ENCODE results near the gene KRTAP10-10. TPM values are rescaled to one million over a fixed set of nuclear protein-coding genes. Genes with fewer than 3 reads are reported as not detected.

Gene KRTAP10-10
- total RNA-seq, 1 donor from 2014 or later, result not detected

DNA sequence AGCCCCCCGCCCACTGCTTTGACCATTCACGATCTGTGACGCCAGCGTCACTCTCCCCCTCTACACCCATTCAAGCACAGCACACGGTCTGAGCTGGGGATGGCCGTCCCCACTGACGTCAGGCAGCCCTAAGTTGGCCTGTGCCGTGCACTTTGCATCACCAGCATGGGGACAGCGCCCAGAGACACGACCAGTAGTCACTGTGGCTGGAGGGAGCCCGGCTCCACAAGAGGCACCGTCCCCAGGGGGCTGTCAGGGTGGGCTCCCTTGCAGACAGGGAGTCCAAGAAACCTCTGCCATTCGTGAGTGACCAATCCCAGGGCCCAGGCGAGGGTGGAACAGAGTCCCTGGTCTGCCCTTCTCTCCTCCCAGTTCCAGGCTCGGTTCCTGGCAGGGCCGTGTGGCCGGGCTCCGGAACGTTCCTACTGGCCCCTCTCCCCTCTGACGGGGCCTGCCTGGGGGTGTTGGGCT lies 23.0 kb upstream of the KRTAP10-10 start:
- Histone ChIP-seq H3K4me1 (ENCODE audit: insufficient read depth, low read length) (no peaks in the 10 kb centered on the region), H3K27me3 (ENCODE audit: insufficient read depth, low read length) (no peaks in the 10 kb centered on the region), H3K36me3 (ENCODE audit: insufficient read depth, low read length) (no peaks in the 10 kb centered on the region), H3K9me3 (ENCODE audit: insufficient read depth, low read depth, low read length) (peaks cover 9% of the 10 kb centered on the region), H3K79me2 (ENCODE audit: insufficient read depth, low read length) (no peaks in the 10 kb centered on the region), H3K4me3 (ENCODE audit: insufficient read depth, low read depth, low read length) (no peak overlapping the region), H3K4me2 (ENCODE audit: low read length) (no peak overlapping the region), H2AFZ (ENCODE audit: low read depth, low read length) (no peak overlapping the region), H3K9ac (ENCODE audit: low read length) (no peak overlapping the region), H3K27ac (ENCODE audit: low read depth, low read length) (no peak overlapping the region), H4K20me1 (ENCODE audit: insufficient read depth, low read length) (no peaks in the 10 kb centered on the region)
- no peak for DNase-seq (ENCODE audit: low read depth)
- no peak for TF ChIP-seq EZH2 (IDR thresholded peaks at IDR 0.05; ENCODE audit: insufficient read depth, low read length)
- TF ChIP-seq, protein P1, sequence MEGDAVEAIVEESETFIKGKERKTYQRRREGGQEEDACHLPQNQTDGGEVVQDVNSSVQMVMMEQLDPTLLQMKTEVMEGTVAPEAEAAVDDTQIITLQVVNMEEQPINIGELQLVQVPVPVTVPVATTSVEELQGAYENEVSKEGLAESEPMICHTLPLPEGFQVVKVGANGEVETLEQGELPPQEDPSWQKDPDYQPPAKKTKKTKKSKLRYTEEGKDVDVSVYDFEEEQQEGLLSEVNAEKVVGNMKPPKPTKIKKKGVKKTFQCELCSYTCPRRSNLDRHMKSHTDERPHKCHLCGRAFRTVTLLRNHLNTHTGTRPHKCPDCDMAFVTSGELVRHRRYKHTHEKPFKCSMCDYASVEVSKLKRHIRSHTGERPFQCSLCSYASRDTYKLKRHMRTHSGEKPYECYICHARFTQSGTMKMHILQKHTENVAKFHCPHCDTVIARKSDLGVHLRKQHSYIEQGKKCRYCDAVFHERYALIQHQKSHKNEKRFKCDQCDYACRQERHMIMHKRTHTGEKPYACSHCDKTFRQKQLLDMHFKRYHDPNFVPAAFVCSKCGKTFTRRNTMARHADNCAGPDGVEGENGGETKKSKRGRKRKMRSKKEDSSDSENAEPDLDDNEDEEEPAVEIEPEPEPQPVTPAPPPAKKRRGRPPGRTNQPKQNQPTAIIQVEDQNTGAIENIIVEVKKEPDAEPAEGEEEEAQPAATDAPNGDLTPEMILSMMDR (IDR thresholded peaks at IDR 0.05; ENCODE audit: insufficient read depth, low read depth, low read length), result no peak
- no peak for FAIRE-seq
- H3K36me3 Mint-ChIP-seq (ENCODE audit: low read depth, unreplicated experiment), result peaks cover 2% of the 10 kb centered on the region
- peaks cover 19% of the 10 kb centered on the region for H3K27me3 Mint-ChIP-seq (ENCODE audit: low read depth, unreplicated experiment)
- peaks cover 33% of the 10 kb centered on the region for H3K9me3 Mint-ChIP-seq (ENCODE audit: unreplicated experiment)
- H3K27ac Mint-ChIP-seq (ENCODE audit: unreplicated experiment), result no peak overlapping the region
- H3K4me3 Mint-ChIP-seq (ENCODE audit: unreplicated experiment), result no peak overlapping the region
- H3K4me1 Mint-ChIP-seq (ENCODE audit: low read depth, unreplicated experiment), result no peaks in the 10 kb centered on the region

GRCh38 chr21:44614961-44615391 lies 22.2 kb upstream of the KRTAP10-10 start:
- Histone ChIP-seq H3K79me2 (ENCODE audit: insufficient read depth, low read length) (no peaks in the 10 kb centered on the region), H3K9me3 (ENCODE audit: insufficient read depth, low read depth, low read length) (peaks cover 9% of the 10 kb centered on the region), H4K20me1 (ENCODE audit: insufficient read depth, low read length) (no peaks in the 10 kb centered on the region), H3K4me1 (ENCODE audit: insufficient read depth, low read length) (no peaks in the 10 kb centered on the region), H3K4me3 (ENCODE audit: insufficient read depth, low read depth, low read length) (no peak overlapping the region), H3K27me3 (ENCODE audit: insufficient read depth, low read length) (no peaks in the 10 kb centered on the region), H3K27ac (ENCODE audit: low read depth, low read length) (no peak overlapping the region), H3K9ac (ENCODE audit: low read length) (no peak overlapping the region), H2AFZ (ENCODE audit: low read depth, low read length) (no peak overlapping the region), H3K4me2 (ENCODE audit: low read length) (no peak overlapping the region), H3K36me3 (ENCODE audit: insufficient read depth, low read length) (no peaks in the 10 kb centered on the region)
- FAIRE-seq (no peak), DNase-seq (ENCODE audit: low read depth) (no peak)
- Mint-ChIP-seq H3K4me3 (ENCODE audit: unreplicated experiment) (no peak overlapping the region), H3K36me3 (ENCODE audit: low read depth, unreplicated experiment) (peaks cover 2% of the 10 kb centered on the region), H3K9me3 (ENCODE audit: unreplicated experiment) (peaks cover 37% of the 10 kb centered on the region), H3K27ac (ENCODE audit: unreplicated experiment) (no peak overlapping the region), H3K4me1 (ENCODE audit: low read depth, unreplicated experiment) (no peaks in the 10 kb centered on the region), H3K27me3 (ENCODE audit: low read depth, unreplicated experiment) (peaks cover 19% of the 10 kb centered on the region)
- TF ChIP-seq, protein P1 (IDR thresholded peaks at IDR 0.05; ENCODE audit: insufficient read depth, low read depth, low read length), result no peak
- no peak for TF ChIP-seq EZH2 (IDR thresholded peaks at IDR 0.05; ENCODE audit: insufficient read depth, low read length)

- H3K27me3 ChIP-seq (ENCODE audit: insufficient read depth, low read length), result no peaks in the 10 kb centered on the region
- Mint-ChIP-seq H3K4me1 (ENCODE audit: low read depth, unreplicated experiment) (no peaks in the 10 kb centered on the region), H3K36me3 (ENCODE audit: low read depth, unreplicated experiment) (peaks cover 2% of the 10 kb centered on the region), H3K27ac (ENCODE audit: unreplicated experiment) (no peak overlapping the region), H3K9me3 (ENCODE audit: unreplicated experiment) (peaks cover 35% of the 10 kb centered on the region), H3K27me3 (ENCODE audit: low read depth, unreplicated experiment) (peaks cover 19% of the 10 kb centered on the region), H3K4me3 (ENCODE audit: unreplicated experiment) (no peak overlapping the region)
- TF ChIP-seq, protein P1 (IDR thresholded peaks at IDR 0.05; ENCODE audit: insufficient read depth, low read depth, low read length), result no peak
- no peak for TF ChIP-seq EZH2 (IDR thresholded peaks at IDR 0.05; ENCODE audit: insufficient read depth, low read length)
- H3K9ac ChIP-seq (ENCODE audit: low read length), result no peak overlapping the region
- H3K4me2 ChIP-seq (ENCODE audit: low read length), result no peak overlapping the region
- H2AFZ ChIP-seq (ENCODE audit: low read depth, low read length), result no peak overlapping the region
- H3K4me3 ChIP-seq (ENCODE audit: insufficient read depth, low read depth, low read length), result no peak overlapping the region
- no peaks in the 10 kb centered on the region for H4K20me1 ChIP-seq (ENCODE audit: insufficient read depth, low read length)
- no peaks in the 10 kb centered on the region for H3K79me2 ChIP-seq (ENCODE audit: insufficient read depth, low read length)
- no peak for FAIRE-seq
- no peaks in the 10 kb centered on the region for H3K4me1 ChIP-seq (ENCODE audit: insufficient read depth, low read length)
- H3K27ac ChIP-seq (ENCODE audit: low read depth, low read length), result no peak overlapping the region
- no peaks in the 10 kb centered on the region for H3K36me3 ChIP-seq (ENCODE audit: insufficient read depth, low read length)
- DNase-seq (ENCODE audit: low read depth), result no peak
- peaks cover 9% of the 10 kb centered on the region for H3K9me3 ChIP-seq (ENCODE audit: insufficient read depth, low read depth, low read length)
Measured at GRCh38 chr21:44615466-44615865, 21.7 kb upstream of the KRTAP10-10 start.

Measured in astrocyte (in vitro differentiated cells and primary cell).